Body of pancreas (tissue), 4 donors: ENCODE results near the gene OSTN.

ENCODE experiments used
- POLR2A ChIP-seq, 3 donors: fragments of 450-650 bp; IDR thresholded peaks; one replicate each; pipeline ENCODE4 v1.6.1; 2016; ENCODE audit warnings: antibody characterized with exemption in 3 of 3, mild to moderate bottlenecking in 2 of 3
- TF ChIP-seq, protein P1 (sequence below), 7 experiments: fragments of 450-650 bp in 4 of 7; fragments of 200-600 bp in 3 of 7; sonication (generic) in 3 of 7; IDR thresholded peaks; one replicate each; pipeline ENCODE4 v1.5.1; 2016 to 2019; ENCODE audit warnings: antibody characterized with exemption in 7 of 7

DNA sequence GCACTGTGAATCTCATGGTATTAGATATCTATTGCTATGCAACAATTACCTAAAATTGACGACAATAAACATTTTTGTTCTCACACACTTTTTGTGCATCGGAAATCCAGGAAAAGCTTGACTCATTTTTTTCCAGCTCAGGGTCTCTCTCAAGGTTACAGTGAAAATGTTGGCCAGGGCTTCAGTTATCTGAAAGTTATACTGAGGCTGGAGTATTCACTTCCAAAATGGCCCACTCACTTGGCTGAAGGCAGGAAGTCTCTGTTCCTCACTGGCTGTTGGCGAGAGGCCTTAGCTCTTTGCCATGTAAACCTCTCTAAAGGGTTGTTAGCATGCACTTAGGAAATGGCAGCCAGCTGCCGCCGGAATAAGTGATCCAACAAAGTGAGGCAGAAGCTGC, 41.4 kb downstream of the OSTN start:
- TF ChIP-seq, protein P1, sequence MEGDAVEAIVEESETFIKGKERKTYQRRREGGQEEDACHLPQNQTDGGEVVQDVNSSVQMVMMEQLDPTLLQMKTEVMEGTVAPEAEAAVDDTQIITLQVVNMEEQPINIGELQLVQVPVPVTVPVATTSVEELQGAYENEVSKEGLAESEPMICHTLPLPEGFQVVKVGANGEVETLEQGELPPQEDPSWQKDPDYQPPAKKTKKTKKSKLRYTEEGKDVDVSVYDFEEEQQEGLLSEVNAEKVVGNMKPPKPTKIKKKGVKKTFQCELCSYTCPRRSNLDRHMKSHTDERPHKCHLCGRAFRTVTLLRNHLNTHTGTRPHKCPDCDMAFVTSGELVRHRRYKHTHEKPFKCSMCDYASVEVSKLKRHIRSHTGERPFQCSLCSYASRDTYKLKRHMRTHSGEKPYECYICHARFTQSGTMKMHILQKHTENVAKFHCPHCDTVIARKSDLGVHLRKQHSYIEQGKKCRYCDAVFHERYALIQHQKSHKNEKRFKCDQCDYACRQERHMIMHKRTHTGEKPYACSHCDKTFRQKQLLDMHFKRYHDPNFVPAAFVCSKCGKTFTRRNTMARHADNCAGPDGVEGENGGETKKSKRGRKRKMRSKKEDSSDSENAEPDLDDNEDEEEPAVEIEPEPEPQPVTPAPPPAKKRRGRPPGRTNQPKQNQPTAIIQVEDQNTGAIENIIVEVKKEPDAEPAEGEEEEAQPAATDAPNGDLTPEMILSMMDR (IDR thresholded peaks at IDR 0.05), result no peak
- no peak for TF ChIP-seq POLR2A (IDR thresholded peaks at IDR 0.05)
